Sigmoid colon (tissue), 4 donors: Measurements from ENCODE around the gene PRKD1.

ENCODE experiments used
- CTCF ChIP-seq, 4 experiments: fragments of 450-650 bp in 3 of 4; fragments of 200-600 bp in 1 of 4; IDR thresholded peaks; one replicate each; pipeline ENCODE4 v1.5.1; 2016 to 2019; ENCODE audit warnings: antibody characterized with exemption in 4 of 4, mild to moderate bottlenecking in 3 of 4, moderate library complexity in 2 of 4
- POLR2A ChIP-seq, 2 donors: fragments of 450-650 bp; IDR thresholded peaks; one replicate each; pipeline ENCODE4 v1.6.1; 2016; ENCODE audit warnings: antibody characterized with exemption in 2 of 2, mild to moderate bottlenecking in 2 of 2, moderate library complexity in 2 of 2
- POLR2AphosphoS5 ChIP-seq, 4 donors: sonication (generic); formaldehyde crosslinking; IDR thresholded peaks; one replicate each; pipeline ENCODE4 v1.6.1; 2017; ENCODE audit warnings: antibody characterized with exemption in 4 of 4

GRCh38 chr14:29629839-29630238 is 297.8 kb downstream of the PRKD1 start:
- no peak for TF ChIP-seq CTCF (IDR thresholded peaks at IDR 0.05)
- TF ChIP-seq POLR2AphosphoS5 (IDR thresholded peaks at IDR 0.05) = no peak
- TF ChIP-seq POLR2A (IDR thresholded peaks at IDR 0.05) = no peak
